Spleen (tissue), 7 donors: ENCODE measurements around the gene PRSS56.

Experiments used
- CTCF ChIP-seq, 11 experiments: fragments of 200-600 bp in 7 of 11; fragments of 450-650 bp in 4 of 11; sonication (generic) in 4 of 11; IDR thresholded peaks in 8 of 11; conservative IDR thresholded peaks in 3 of 11; 1 replicate in 7 of 11; 2 replicates in 4 of 11; pipeline versions ENCODE4 v1.4.0 to v1.8.0; 2016 to 2021; ENCODE audit warnings: antibody characterized with exemption in 11 of 11, inconsistent platforms in 4 of 11, mild to moderate bottlenecking in 1 of 11
- POLR2A ChIP-seq, 3 donors: fragments of 450-650 bp; IDR thresholded peaks; one replicate each; pipeline ENCODE4 v1.5.1; 2017; ENCODE audit warnings: antibody characterized with exemption in 3 of 3, mild to moderate bottlenecking in 1 of 3
- POLR2AphosphoS5 ChIP-seq, 3 donors: sonication (generic); formaldehyde crosslinking; IDR thresholded peaks; one replicate each; pipeline ENCODE4 v1.5.1; 2017; ENCODE audit warnings: antibody characterized with exemption in 3 of 3
- donor health status: DM: no; HTN: no; CAD: no; lungs with moderate emphysema.
- donor health status: DM: no; HTN: no; CAD: no.
- donor health status: DM: no; HTN: no; CAD: no.

- TF ChIP-seq CTCF (IDR thresholded peaks at IDR 0.05 in 8 of 11, conservative IDR thresholded peaks at IDR 0.05 in 3 of 11) = no peak
- no peak for TF ChIP-seq POLR2A (IDR thresholded peaks at IDR 0.05)
- no peak for TF ChIP-seq POLR2AphosphoS5 (IDR thresholded peaks at IDR 0.05)
Measured at GRCh38 chr2:232524771-232525170, 4.6 kb downstream of the PRSS56 start.
